H1 (cell line): ENCODE measurements around the gene HSFX4. TPM values are rescaled to one million over a fixed set of nuclear protein-coding genes. Genes with fewer than 3 reads are reported as not detected.
"Not testable (repeated sequence)": the region's sequence is repeated elsewhere in the genome, so short reads cannot be mapped to it uniquely, and the experiment has no call there.

Experiments used
- CTCF ChIA-PET: fragments of 300-600 bp; sonication (Branson Sonifier 250); formaldehyde crosslinking; loops from one replicate; lab custom pipeline; 2021; ENCODE audit not compliant: partially characterized antibody; lab: Charles Lee
- POLR2A ChIA-PET: fragments of 300-600 bp; sonication (Branson Sonifier 250); formaldehyde crosslinking; loops from one replicate; lab custom pipeline; 2021; ENCODE audit warnings: inconsistent platforms; ENCODE audit not compliant: partially characterized antibody; lab: Charles Lee
- DNase-seq, 2 experiments: peaks; one replicate each; pipeline versions ENCODE4 v3.0.0 to v3.0.0-alpha.2; 2010 to 2022; ENCODE audit warnings: low spot score in 2 of 2, low read depth in 1 of 2, mixed read lengths in 1 of 2
- FAIRE-seq: peaks from 2 replicates; lab custom pipeline; 2011; peaks lifted over from hg19 to GRCh38; lab: Jason Lieb, UNC
- H2AFZ ChIP-seq: 2 replicates; pipeline ENCODE4 v1.8.1; 2012; ENCODE audit warnings: low read length, inconsistent platforms
- H2AK5ac ChIP-seq: 2 replicates; pipeline ENCODE4 v1.6.1; 2013; ENCODE audit warnings: low read depth, low read length
- H2BK120ac ChIP-seq: replicated peaks from 2 replicates; pipeline ENCODE3; 2013; ENCODE audit warnings: low read depth, low read length, inconsistent platforms
- H2BK12ac ChIP-seq: 2 replicates; pipeline ENCODE4 v1.6.1; 2013; ENCODE audit warnings: low read depth, low read length
- H2BK15ac ChIP-seq: 2 replicates; pipeline ENCODE4 v1.6.1; 2013; ENCODE audit warnings: low read length
- H2BK20ac ChIP-seq: 2 replicates; pipeline ENCODE4 v1.6.1; 2013; ENCODE audit warnings: low read length
- H2BK5ac ChIP-seq: 2 replicates; pipeline ENCODE4 v1.6.1; 2013; ENCODE audit warnings: low read depth, low read length
- H3K14ac ChIP-seq: 2 replicates; pipeline ENCODE4 v1.6.1; 2013; ENCODE audit warnings: inconsistent platforms; ENCODE audit not compliant: insufficient read length
- H3K18ac ChIP-seq: 2 replicates; pipeline ENCODE4 v1.6.1; 2013; ENCODE audit warnings: low read length; ENCODE audit errors: extremely low read depth
- H3K23ac ChIP-seq: 2 replicates; pipeline ENCODE4 v1.6.1; 2013; ENCODE audit warnings: inconsistent platforms; ENCODE audit not compliant: insufficient read length
- H3K23me2 ChIP-seq: 2 replicates; pipeline ENCODE4 v1.6.1; 2013; ENCODE audit warnings: low read depth, low read length
- H3K27ac ChIP-seq: 2 replicates; pipeline ENCODE4 v1.6.1; 2011; ENCODE audit warnings: low read depth, low read length, inconsistent platforms
- H3K27me3 ChIP-seq, 4 experiments: replicated peaks in 1 of 4; 1 replicate in 1 of 4; 2 replicates in 3 of 4; pipeline versions ENCODE4 v1.6.1 to v1.8.1; 2011 to 2013; ENCODE audit warnings: low read length in 3 of 4, mild to moderate bottlenecking in 3 of 4, inconsistent platforms in 2 of 4, mixed read lengths in 2 of 4, moderate library complexity in 1 of 4; ENCODE audit not compliant: control insufficient read depth in 3 of 4, insufficient read depth in 3 of 4; ENCODE audit errors: extremely low read depth in 1 of 4
- H3K36me3 ChIP-seq, 4 experiments: 2 replicates each; pipeline versions ENCODE4 v1.6.1 to v1.8.1; 2011 to 2013; ENCODE audit warnings: mild to moderate bottlenecking in 4 of 4, low read length in 3 of 4, moderate library complexity in 2 of 4, control low read depth in 1 of 4, inconsistent platforms in 1 of 4; ENCODE audit not compliant: insufficient read depth in 4 of 4, control insufficient read depth in 2 of 4
- H3K4ac ChIP-seq: replicated peaks from 2 replicates; pipeline ENCODE3; 2013; ENCODE audit warnings: low read length, low read depth, mixed read lengths, inconsistent platforms; ENCODE audit not compliant: insufficient read length
- H3K4me1 ChIP-seq, 4 experiments: replicated peaks in 1 of 4; 1 replicate in 1 of 4; 2 replicates in 3 of 4; pipeline versions ENCODE4 v1.6.1 to v1.8.1; 2011 to 2013; ENCODE audit warnings: low read length in 3 of 4, inconsistent platforms in 2 of 4, mixed read lengths in 1 of 4; ENCODE audit not compliant: insufficient read depth in 4 of 4, control insufficient read depth in 3 of 4
- H3K4me2 ChIP-seq, 2 experiments: 2 replicates each; pipeline versions ENCODE4 v1.6.1 to v1.8.1; 2011 to 2013; ENCODE audit warnings: low read depth in 2 of 2, low read length in 2 of 2, control low read depth in 1 of 2, inconsistent platforms in 1 of 2, mild to moderate bottlenecking in 1 of 2; ENCODE audit not compliant: insufficient read depth in 1 of 2
- H3K4me3 ChIP-seq, 4 experiments: fragments of 200-600, 300-600 bp in 1 of 4; sonication (generic), shearing (Covaris generic), sonication (Bioruptor Twin) in 1 of 4; 2 replicates each; pipeline versions ENCODE4 v1.5.1 to v1.8.1; 2011 to 2016; ENCODE audit warnings: low read length in 4 of 4, low read depth in 3 of 4, control low read depth in 2 of 4, inconsistent platforms in 2 of 4, mild to moderate bottlenecking in 2 of 4, mixed read lengths in 1 of 4, moderate library complexity in 1 of 4; ENCODE audit not compliant: insufficient read depth in 2 of 4; ENCODE audit errors: extremely low read depth in 1 of 4
- H3K56ac ChIP-seq: replicated peaks from 2 replicates; pipeline ENCODE3; 2013; ENCODE audit warnings: low read depth, mild to moderate bottlenecking, mixed read lengths, low read length, inconsistent platforms; ENCODE audit not compliant: insufficient read length
- H3K79me1 ChIP-seq: 2 replicates; pipeline ENCODE4 v1.6.1; 2013; ENCODE audit warnings: low read depth, low read length, control low read depth
- H3K79me2 ChIP-seq, 2 experiments: 2 replicates each; pipeline versions ENCODE4 v1.6.1 to v1.8.1; 2012 to 2013; ENCODE audit warnings: low read length in 2 of 2, mild to moderate bottlenecking in 2 of 2, inconsistent platforms in 1 of 2; ENCODE audit not compliant: insufficient read depth in 2 of 2, control insufficient read depth in 1 of 2
- H3K9ac ChIP-seq, 4 experiments: replicated peaks in 1 of 4; 1 replicate in 1 of 4; 2 replicates in 3 of 4; pipeline versions ENCODE4 v1.6.1 to v1.8.1; 2011 to 2013; ENCODE audit warnings: low read depth in 3 of 4, low read length in 3 of 4, control low read depth in 2 of 4, mild to moderate bottlenecking in 2 of 4, moderate library complexity in 2 of 4, inconsistent platforms in 1 of 4; ENCODE audit errors: extremely low read depth in 1 of 4
- H3K9me3 ChIP-seq, 2 experiments: 2 replicates each; pipeline versions ENCODE4 v1.6.1 to v1.8.1; 2012 to 2013; ENCODE audit warnings: mild to moderate bottlenecking in 2 of 2, moderate library complexity in 2 of 2, control low read depth in 1 of 2, inconsistent platforms in 1 of 2, low read depth in 1 of 2, low read length in 1 of 2, mixed read lengths in 1 of 2; ENCODE audit not compliant: insufficient read depth in 2 of 2
- H4K20me1 ChIP-seq, 2 experiments: replicated peaks in 1 of 2; 2 replicates each; pipeline versions ENCODE3 to v1.8.1; 2011 to 2013; ENCODE audit warnings: inconsistent platforms in 2 of 2, low read length in 2 of 2, mild to moderate bottlenecking in 1 of 2; ENCODE audit not compliant: insufficient read depth in 2 of 2, control insufficient read depth in 1 of 2
- H4K5ac ChIP-seq: 2 replicates; pipeline ENCODE4 v1.6.1; 2013; ENCODE audit warnings: low read length, low read depth, mixed read lengths, inconsistent platforms; ENCODE audit not compliant: insufficient read length
- H4K8ac ChIP-seq: 2 replicates; pipeline ENCODE4 v1.8.0; 2013; ENCODE audit warnings: mild to moderate bottlenecking, moderate library complexity, low read length, inconsistent platforms; ENCODE audit not compliant: insufficient read depth; ENCODE audit errors: extremely low read depth
- H4K91ac ChIP-seq: replicated peaks from 2 replicates; pipeline ENCODE3; 2013; ENCODE audit warnings: low read length, mixed read lengths, inconsistent platforms; ENCODE audit not compliant: insufficient read length
- RAD21 ChIP-seq, 2 experiments: IDR thresholded peaks in 1 of 2; conservative IDR thresholded peaks in 1 of 2; 2 replicates each; pipeline ENCODE4 v1.6.1; 2011; ENCODE audit warnings: low read depth in 2 of 2, low read length in 2 of 2, improper control_type of control experiment in 1 of 2, inconsistent platforms in 1 of 2, mild to moderate bottlenecking in 1 of 2, moderate library complexity in 1 of 2
- WGBS, 2 experiments: shearing (Covaris generic) in 1 of 2; methylation state at CpG; one replicate each; pipeline versions ENCODE4 v1.1.6 to v1.1.7; 2013 to 2015; ENCODE audit warnings: low lambda C conversion rate in 2 of 2, mixed read lengths in 2 of 2, inconsistent platforms in 1 of 2, low coverage in 1 of 2, missing lambda C conversion rate in 1 of 2; ENCODE audit not compliant: insufficient replicate concordance in 2 of 2, insufficient coverage in 1 of 2, insufficient read length in 1 of 2; ENCODE audit errors: extremely low coverage in 1 of 2, missing lambda C conversion rate in 1 of 2; 5-methylcytosine and 5-hydroxymethylcytosine counted together
- polyA plus RNA-seq, 7 experiments: library from polyadenylated mRNA; depleted of rRNA in 3 of 7; stranded (reverse) in 5 of 7; unstranded in 2 of 7; fragments of >200 nt in 5 of 7; fragments of 200-250 nt in 2 of 7; gene quantifications; 1 replicate in 5 of 7; 2 replicates in 1 of 7; 4 replicates in 1 of 7; pipeline versions ENCODE4 v1.2.1 to v1.2.3, GENCODE V29; 2011 to 2013; ENCODE audit warnings: missing spikeins in 2 of 7, mixed read lengths in 2 of 7
- total RNA-seq: library from RNA; stranded (reverse); fragmentation: NEBNext Ultra II Directional; extraction: Animal tissue kit (Norgen Biotek cat#: 25700); gene quantifications from 2 replicates; pipeline ENCODE4 v1.2.1, GENCODE V29; 2021
- TF ChIP-seq, protein P1 (sequence below), 3 experiments: IDR thresholded peaks; 1 replicate in 2 of 3; 2 replicates in 1 of 3; pipeline versions ENCODE4 v1.5.1 to v1.6.1; 2011; ENCODE audit warnings: low read length in 3 of 3, mild to moderate bottlenecking in 3 of 3, inconsistent platforms in 2 of 3, low read depth in 1 of 3, moderate library complexity in 1 of 3; ENCODE audit not compliant: insufficient read depth in 1 of 3; ENCODE audit errors: control extremely low read depth in 1 of 3

HSFX4 gene
- total and polyA plus RNA-seq, 2 of the 8 experiments (the other 6 are each of a cell fraction or from before 2014, with no cell fraction given): not detected

DNA sequence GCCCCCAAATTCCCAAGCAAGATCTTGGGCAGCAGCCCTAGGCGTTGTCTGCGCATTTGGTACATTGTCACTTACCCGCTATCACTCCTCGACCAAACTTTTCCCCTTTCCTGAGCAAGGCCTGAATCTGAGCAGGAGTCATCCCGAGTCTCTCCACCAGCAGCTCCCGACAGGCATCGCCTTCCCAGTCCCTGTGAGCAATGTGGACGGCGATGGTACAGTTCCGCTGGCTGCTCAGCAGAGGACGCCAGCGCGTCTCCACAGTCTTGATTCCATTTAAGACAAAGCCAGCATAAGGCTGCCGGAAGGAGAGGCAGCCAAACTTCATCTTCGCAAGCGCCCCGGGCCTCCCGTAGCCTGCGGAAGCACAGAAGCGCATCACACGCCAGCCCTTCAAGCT lies 4.2 kb downstream of the HSFX4 start:
- peak; percentile 1 to 16; a peak in 1 of 4 replicates for TF ChIP-seq RAD21 (IDR thresholded peaks at IDR 0.05 in 1 of 2, conservative IDR thresholded peaks at IDR 0.05 in 1 of 2; ENCODE audit: low read depth in 2 of 2, low read length in 2 of 2)
- TF ChIP-seq, protein P1, sequence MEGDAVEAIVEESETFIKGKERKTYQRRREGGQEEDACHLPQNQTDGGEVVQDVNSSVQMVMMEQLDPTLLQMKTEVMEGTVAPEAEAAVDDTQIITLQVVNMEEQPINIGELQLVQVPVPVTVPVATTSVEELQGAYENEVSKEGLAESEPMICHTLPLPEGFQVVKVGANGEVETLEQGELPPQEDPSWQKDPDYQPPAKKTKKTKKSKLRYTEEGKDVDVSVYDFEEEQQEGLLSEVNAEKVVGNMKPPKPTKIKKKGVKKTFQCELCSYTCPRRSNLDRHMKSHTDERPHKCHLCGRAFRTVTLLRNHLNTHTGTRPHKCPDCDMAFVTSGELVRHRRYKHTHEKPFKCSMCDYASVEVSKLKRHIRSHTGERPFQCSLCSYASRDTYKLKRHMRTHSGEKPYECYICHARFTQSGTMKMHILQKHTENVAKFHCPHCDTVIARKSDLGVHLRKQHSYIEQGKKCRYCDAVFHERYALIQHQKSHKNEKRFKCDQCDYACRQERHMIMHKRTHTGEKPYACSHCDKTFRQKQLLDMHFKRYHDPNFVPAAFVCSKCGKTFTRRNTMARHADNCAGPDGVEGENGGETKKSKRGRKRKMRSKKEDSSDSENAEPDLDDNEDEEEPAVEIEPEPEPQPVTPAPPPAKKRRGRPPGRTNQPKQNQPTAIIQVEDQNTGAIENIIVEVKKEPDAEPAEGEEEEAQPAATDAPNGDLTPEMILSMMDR (IDR thresholded peaks at IDR 0.05; ENCODE audit: control extremely low read depth in 1 of 3, insufficient read depth in 1 of 3, low read depth in 1 of 3, low read length in 3 of 3): peak; percentile 5 to 20 (median 13); a peak in 3 of 4 replicates
- H4K91ac ChIP-seq, H3K56ac ChIP-seq, H4K5ac ChIP-seq, H2AK5ac ChIP-seq, POLR2A ChIA-PET, H3K79me1 ChIP-seq, H3K14ac ChIP-seq, H2BK15ac ChIP-seq, H2BK5ac ChIP-seq, H3K23ac ChIP-seq, H3K79me2 ChIP-seq, H3K4me2 ChIP-seq, H3K4me1 ChIP-seq, H3K27me3 ChIP-seq, H3K27ac ChIP-seq, H2BK120ac ChIP-seq, DNase-seq, H4K20me1 ChIP-seq, H3K9me3 ChIP-seq, H2BK20ac ChIP-seq, H3K36me3 ChIP-seq, H2AFZ ChIP-seq, H3K4me3 ChIP-seq, H4K8ac ChIP-seq, H3K4ac ChIP-seq, H3K23me2 ChIP-seq, H3K18ac ChIP-seq, H3K9ac ChIP-seq, CTCF ChIA-PET, H2BK12ac ChIP-seq: not testable (repeated sequence)
- whole genome bisulfite sequencing, 2 experiments: no CpG with 5 or more reads among the region's 21 CpGs
- FAIRE-seq: peak; percentile 96
